B cell (primary cell): ENCODE results near the gene UNC5B. TPM values are rescaled to one million over a fixed set of nuclear protein-coding genes. Genes with fewer than 3 reads are reported as not detected.

Experiments used
- ATAC-seq: fragments of 200-7000 bp; cut with Tn5 transposase; one replicate; pipeline ENCODE4 v1.10.0; 2021; ENCODE audit warnings: low read depth, mild to moderate bottlenecking, moderate number of reproducible peaks, moderate library complexity
- CTCF ChIA-PET: fragments of 350-600 bp; sonication (Branson Sonifier 250); formaldehyde crosslinking; loops from one replicate; lab custom pipeline; 2021; ENCODE audit warnings: antibody characterized with exemption, inconsistent platforms; lab: Charles Lee
- POLR2A ChIA-PET: fragments of 350-600 bp; sonication (Branson Sonifier 250); formaldehyde crosslinking; loops from one replicate; lab custom pipeline; 2021; ENCODE audit warnings: antibody characterized with exemption; lab: Charles Lee
- DNase-seq: peaks from one replicate; pipeline ENCODE4 v3.0.0; 2013
- H2AFZ ChIP-seq: 2 replicates; pipeline ENCODE4 v1.6.1; 2012; ENCODE audit warnings: mild to moderate bottlenecking, low read depth, low read length; ENCODE audit not compliant: insufficient read depth, poor library complexity, severe bottlenecking
- H3K27ac ChIP-seq, 2 donors: 1 replicate in 1 of 2; 2 replicates in 1 of 2; pipeline ENCODE4 v1.5.1; 2012 to 2013; ENCODE audit warnings: low read length in 2 of 2, mild to moderate bottlenecking in 2 of 2, moderate library complexity in 1 of 2
- H3K27me3 ChIP-seq, 4 experiments: fragments of 200-600 bp in 1 of 4; sonication (generic) in 1 of 4; replicated peaks in 1 of 4; 1 replicate in 2 of 4; 2 replicates in 2 of 4; pipeline versions ENCODE4 v1.6.1 to v1.7.0; 2013 to 2016; ENCODE audit warnings: low read length in 3 of 4, mild to moderate bottlenecking in 2 of 4, mixed read lengths in 1 of 4, moderate library complexity in 1 of 4; ENCODE audit not compliant: insufficient read depth in 4 of 4, control insufficient read depth in 3 of 4; ENCODE audit errors: control extremely low read depth in 1 of 4
- H3K36me3 ChIP-seq, 2 experiments: replicated peaks in 1 of 2; 1 replicate in 1 of 2; 2 replicates in 1 of 2; pipeline versions ENCODE4 v1.6.1 to v1.7.1; 2013; ENCODE audit warnings: low read length in 1 of 2; ENCODE audit not compliant: insufficient read depth in 2 of 2, control insufficient read depth in 1 of 2; ENCODE audit errors: control extremely low read depth in 1 of 2, extremely low read depth in 1 of 2
- H3K4me1 ChIP-seq, 2 donors: fragments of 200-600 bp in 1 of 2; sonication (generic) in 1 of 2; 1 replicate in 1 of 2; 2 replicates in 1 of 2; pipeline versions ENCODE4 v1.5.1 to v1.6.1; 2013 to 2017; ENCODE audit warnings: low read length in 2 of 2; ENCODE audit not compliant: control insufficient read depth in 2 of 2, insufficient read depth in 2 of 2
- H3K4me2 ChIP-seq: replicated peaks from 2 replicates; pipeline ENCODE3; 2012; ENCODE audit warnings: mild to moderate bottlenecking, low read depth, low read length; ENCODE audit not compliant: poor library complexity, severe bottlenecking
- H3K4me3 ChIP-seq, 5 experiments: fragments of 200-600 bp in 1 of 5; sonication (generic) in 1 of 5; 1 replicate in 3 of 5; 2 replicates in 2 of 5; pipeline versions ENCODE4 v1.5.1 to v1.7.0; 2011 to 2016; ENCODE audit warnings: low read length in 4 of 5, mild to moderate bottlenecking in 4 of 5, low read depth in 2 of 5, control low read depth in 1 of 5, moderate library complexity in 1 of 5; ENCODE audit not compliant: insufficient read depth in 1 of 5; ENCODE audit errors: control extremely low read depth in 1 of 5, extremely low read depth in 1 of 5
- H3K79me2 ChIP-seq: fragments of 200-600 bp; sonication (generic); one replicate; pipeline ENCODE4 v1.6.0; 2016; ENCODE audit warnings: low read length; ENCODE audit not compliant: control insufficient read depth, insufficient read depth
- H3K9ac ChIP-seq: fragments of 200-600 bp; sonication (generic); 2 replicates; pipeline ENCODE4 v1.6.1; 2017; ENCODE audit warnings: mild to moderate bottlenecking, low read length, moderate library complexity
- H3K9me3 ChIP-seq, 3 donors: one replicate each; pipeline versions ENCODE4 v1.6.1 to v1.7.1; 2013; ENCODE audit warnings: low read length in 2 of 3; ENCODE audit not compliant: control insufficient read depth in 2 of 3, insufficient read depth in 1 of 3; ENCODE audit errors: control extremely low read depth in 1 of 3
- H4K20me1 ChIP-seq: 2 replicates; pipeline ENCODE4 v1.6.0; 2012; ENCODE audit warnings: mild to moderate bottlenecking, low read length; ENCODE audit not compliant: insufficient read depth, control insufficient read depth, poor library complexity, severe bottlenecking
- H3K27ac Mint-ChIP-seq: one replicate; pipeline ENCODE4 v1.8.0; 2021; ENCODE audit warnings: mixed read lengths
- H3K27me3 Mint-ChIP-seq: one replicate; pipeline ENCODE4 v1.8.0; 2021; ENCODE audit warnings: mixed read lengths
- H3K4me1 Mint-ChIP-seq: one replicate; pipeline ENCODE4 v1.8.0; 2021; ENCODE audit warnings: mixed read lengths
- H3K4me3 Mint-ChIP-seq: one replicate; pipeline ENCODE4 v1.8.0; 2021; ENCODE audit warnings: mixed read lengths
- H3K9me3 Mint-ChIP-seq: one replicate; pipeline ENCODE4 v1.8.0; 2022; ENCODE audit warnings: mixed read lengths; ENCODE audit not compliant: insufficient read depth
- EZH2 ChIP-seq: IDR thresholded peaks from 2 replicates; pipeline ENCODE4 v1.6.1; 2012; ENCODE audit warnings: borderline replicate concordance, low read depth, mild to moderate bottlenecking, moderate library complexity, low read length; ENCODE audit not compliant: insufficient read depth, poor library complexity, severe bottlenecking
- WGBS: methylation state at CpG from one replicate; pipeline ENCODE4 v1.1.5; 2013; ENCODE audit warnings: missing lambda C conversion rate; ENCODE audit not compliant: insufficient coverage; 5-methylcytosine and 5-hydroxymethylcytosine counted together
- intact Hi-C: fragments of 100-400 bp; cut with micrococcal nuclease; formaldehyde crosslinking; loops from one replicate; pipeline ENCODE4 v1.10.0; 2022
- polyA plus RNA-seq: library from polyadenylated mRNA; depleted of rRNA; stranded (reverse); fragments of >200 nt; gene quantifications from 2 replicates; pipeline ENCODE4 v1.2.3, GENCODE V29; 2012
- total RNA-seq, 2 donors: library from RNA; stranded (reverse); fragments of 120-200 nt in 1 of 2; gene quantifications; 1 replicate in 1 of 2; 2 replicates in 1 of 2; pipeline versions ENCODE4 v1.2.3 to v1.2.4, GENCODE V29; 2013 to 2022
- TF ChIP-seq, protein P1 (sequence below): fragments of 200-600 bp; IDR thresholded peaks from one replicate; pipeline ENCODE4 v1.8.0; 2022; ENCODE audit warnings: antibody characterized with exemption, mild to moderate bottlenecking

The UNC5B gene
- total and polyA plus RNA-seq, 2 donors (not counting 1 experiment from before 2014, with no cell fraction given), result not detected

DNA sequence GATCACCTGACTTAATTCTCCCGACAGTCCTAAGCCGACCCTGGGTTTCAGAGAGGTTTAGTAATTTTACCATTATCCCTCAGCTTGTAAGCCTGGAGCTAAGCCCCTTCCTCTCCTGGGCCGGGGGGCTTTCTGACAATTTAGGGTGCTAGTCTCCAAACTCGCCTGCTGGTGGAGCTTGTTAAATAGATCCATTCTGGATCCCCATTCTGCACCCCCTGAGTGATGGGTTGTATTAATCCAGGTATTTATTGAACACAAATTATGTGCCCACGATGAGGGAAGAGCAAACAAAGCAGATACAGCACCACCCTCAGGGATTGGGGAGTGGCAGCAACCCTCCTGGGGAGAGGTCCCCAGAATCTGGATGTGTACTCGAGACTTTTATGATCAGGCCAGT lies 105.4 kb downstream of the UNC5B start:
- H3K9ac ChIP-seq, result no peak overlapping the region
- H3K4me3 ChIP-seq, result no peak overlapping the region
- 100% methylated on average over 1 of the region's 6 CpGs for WGBS
- intact Hi-C loops, result no loop called here
- Mint-ChIP-seq H3K27me3 (peaks cover 7% of the 10 kb centered on the region), H3K9me3 (no peaks in the 10 kb centered on the region), H3K4me1 (peaks cover 18% of the 10 kb centered on the region), H3K27ac (no peak overlapping the region), H3K4me3 (peak overlapping the region; percentile 49)
- no peak overlapping the region for H2AFZ ChIP-seq
- POLR2A ChIA-PET, result no interaction called here
- CTCF ChIA-PET, result interaction anchor here (1.4 to 11.1 kb wide), 11 partner anchors 14 to 579 kb away, joined by 3 to 186 read pairs (median 23); no protein-coding TSS in a partner anchor
- H3K9me3 ChIP-seq, result no peaks in the 10 kb centered on the region
- H3K4me2 ChIP-seq, result no peak overlapping the region
- TF ChIP-seq, protein P1, sequence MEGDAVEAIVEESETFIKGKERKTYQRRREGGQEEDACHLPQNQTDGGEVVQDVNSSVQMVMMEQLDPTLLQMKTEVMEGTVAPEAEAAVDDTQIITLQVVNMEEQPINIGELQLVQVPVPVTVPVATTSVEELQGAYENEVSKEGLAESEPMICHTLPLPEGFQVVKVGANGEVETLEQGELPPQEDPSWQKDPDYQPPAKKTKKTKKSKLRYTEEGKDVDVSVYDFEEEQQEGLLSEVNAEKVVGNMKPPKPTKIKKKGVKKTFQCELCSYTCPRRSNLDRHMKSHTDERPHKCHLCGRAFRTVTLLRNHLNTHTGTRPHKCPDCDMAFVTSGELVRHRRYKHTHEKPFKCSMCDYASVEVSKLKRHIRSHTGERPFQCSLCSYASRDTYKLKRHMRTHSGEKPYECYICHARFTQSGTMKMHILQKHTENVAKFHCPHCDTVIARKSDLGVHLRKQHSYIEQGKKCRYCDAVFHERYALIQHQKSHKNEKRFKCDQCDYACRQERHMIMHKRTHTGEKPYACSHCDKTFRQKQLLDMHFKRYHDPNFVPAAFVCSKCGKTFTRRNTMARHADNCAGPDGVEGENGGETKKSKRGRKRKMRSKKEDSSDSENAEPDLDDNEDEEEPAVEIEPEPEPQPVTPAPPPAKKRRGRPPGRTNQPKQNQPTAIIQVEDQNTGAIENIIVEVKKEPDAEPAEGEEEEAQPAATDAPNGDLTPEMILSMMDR, result no peak
- no peak for TF ChIP-seq EZH2
- H4K20me1 ChIP-seq, result no peaks in the 10 kb centered on the region
- no peak overlapping the region for H3K27ac ChIP-seq
- H3K36me3 ChIP-seq, result no peaks in the 10 kb centered on the region
- DNase-seq, result no peak
- peaks cover 0 to 4% (median 0%) of the 10 kb centered on the region in 4 experiments for H3K27me3 ChIP-seq
- H3K4me1 ChIP-seq, result peaks cover 8 to 20% of the 10 kb centered on the region in 2 donors
- H3K79me2 ChIP-seq, result no peaks in the 10 kb centered on the region
- no peak for ATAC-seq

DNA sequence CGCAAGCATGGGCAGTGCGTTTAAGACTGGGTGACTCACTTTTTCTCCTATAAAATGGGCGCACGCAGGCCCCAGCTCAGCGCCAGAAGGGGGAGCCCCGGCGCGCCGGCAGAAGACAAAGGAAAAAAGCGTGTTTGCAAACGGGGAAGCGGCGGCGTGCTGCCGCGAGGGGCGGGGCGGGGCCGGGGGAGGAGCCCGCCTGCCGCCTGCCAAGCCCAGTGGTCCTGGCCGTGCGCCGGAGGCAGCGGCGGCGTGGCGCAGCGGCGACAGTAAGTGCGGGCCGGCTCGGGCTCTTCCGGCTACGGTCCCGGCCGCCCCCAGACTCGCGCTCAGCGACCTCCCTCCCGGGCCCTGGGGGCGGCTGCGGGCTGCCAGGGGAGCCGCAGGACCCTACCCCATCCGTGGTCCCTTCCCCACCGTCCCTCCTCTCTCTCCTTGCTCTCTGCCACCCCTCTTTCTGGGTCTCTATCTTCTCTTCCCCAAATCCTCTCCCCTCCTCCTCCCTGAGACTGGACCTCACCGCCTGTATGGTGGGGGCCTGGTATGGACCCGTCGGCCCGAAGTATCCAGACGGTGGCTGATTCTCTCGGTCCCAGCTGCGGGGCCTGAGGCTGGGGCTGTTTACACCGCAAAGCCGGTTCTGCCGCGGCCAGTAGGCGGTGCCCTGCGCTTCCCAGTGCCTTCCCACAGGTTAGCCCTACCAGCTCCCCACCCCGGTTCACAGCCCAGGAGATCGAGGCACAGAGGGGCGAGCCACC lies 106.9 kb downstream of the UNC5B start, which contains the start of gene SLC29A3:
Gene SLC29A3, plus strand, starts transcription at position 218 of the 758 bp plus-strand sequence. Its CDS starts 51 bp downstream, at position 269.
- POLR2A ChIA-PET, result interaction anchor here (0.6 to 2.0 kb wide), 5 partner anchors 27 to 390 kb away, joined by 3 to 5 read pairs (median 4); no protein-coding TSS in a partner anchor
- peak within 1 kb of the TSS; percentile 80 for H3K9ac ChIP-seq
- H2AFZ ChIP-seq, result peak within 1 kb of the TSS; percentile 99
- no peaks in the 10 kb centered on the region for H3K9me3 Mint-ChIP-seq
- under 1% methylated on average over 59 of the region's 62 CpGs for WGBS
- H3K4me2 ChIP-seq, result peak within 1 kb of the TSS; percentile 81
- H3K27me3 ChIP-seq, result no peaks in the 10 kb centered on the region
- TF ChIP-seq, protein P1, result peak; percentile 71
- no peak for TF ChIP-seq EZH2
- peak within 1 kb of the TSS; percentile 94 for H3K27ac Mint-ChIP-seq
- no peaks in the 10 kb centered on the region for H4K20me1 ChIP-seq
- DNase-seq (peak; percentile 88), ATAC-seq (peak; percentile 90)
- H3K27me3 Mint-ChIP-seq, result no peaks in the 10 kb centered on the region
- peaks cover 0 to 2% of the 10 kb centered on the region in 2 experiments for H3K36me3 ChIP-seq
- H3K27ac ChIP-seq, result peak within 1 kb of the TSS in 1 of 2 donors; percentile 72
- H3K79me2 ChIP-seq, result no peaks in the 10 kb centered on the region
- H3K9me3 ChIP-seq, result no peaks in the 10 kb centered on the region
- H3K4me1 ChIP-seq, result peaks cover 8 to 18% of the 10 kb centered on the region in 2 donors
- CTCF ChIA-PET, result interaction anchor here (0.6 to 11.1 kb wide), 25 partner anchors 8 to 729 kb away, joined by 3 to 186 read pairs (median 5); no protein-coding TSS in a partner anchor
- H3K4me1 Mint-ChIP-seq, result peaks cover 17% of the 10 kb centered on the region
- intact Hi-C loops, result loop anchor here (1.0 kb wide), 7 partner anchors 53 to 493 kb away; partner anchors contain the start of gene VSIR
- peak within 1 kb of the TSS; percentile 34 to 84 (median 78) for H3K4me3 ChIP-seq
- H3K4me3 Mint-ChIP-seq, result peak within 1 kb of the TSS; percentile 99
